ENCODE measurements around the gene PCGF6. TPM values are rescaled to one million over a fixed set of nuclear protein-coding genes. Genes with fewer than 3 reads are reported as not detected.

PCGF6 gene
- total RNA-seq, 4 donors from 2014 or later: 11.7 to 19.1 (median 17.1) TPM

GRCh38 chr10:103350175-103350516 lies 794 bp downstream of the PCGF6 start:
- no peak for ATAC-seq
- Histone ChIP-seq H3K9me3 (no peaks in the 10 kb centered on the region), H3K36me3 (peaks cover 0 to 39% of the 10 kb centered on the region in 2 donors), H3K4me3 (peak overlapping the region; percentile 69 to 88), H3K4me1 (peaks cover 0 to 26% (median 0%) of the 10 kb centered on the region in 3 donors), H3K27me3 (no peaks in the 10 kb centered on the region), H3K27ac (peak overlapping the region; percentile 44 to 88 (median 85))
- TF ChIP-seq POLR2A (IDR thresholded peaks at IDR 0.05): no peak
- TF ChIP-seq CTCF (IDR thresholded peaks at IDR 0.05): no peak
- TF ChIP-seq EP300 (IDR thresholded peaks at IDR 0.05): no peak
- no peak for TF ChIP-seq POLR2AphosphoS5 (IDR thresholded peaks at IDR 0.05)
- 57 to 63% methylated on average over 5 to 9 of the region's 16 CpGs for WGBS, 2 donors (ENCODE audit: low coverage in 1 of 2)

- Histone ChIP-seq H3K4me3 (no peak overlapping the region), H3K27me3 (no peaks in the 10 kb centered on the region), H3K36me3 (peaks cover 0 to 84% of the 10 kb centered on the region in 2 donors), H3K4me1 (no peaks in the 10 kb centered on the region), H3K27ac (no peak overlapping the region), H3K9me3 (no peaks in the 10 kb centered on the region)
- TF ChIP-seq POLR2AphosphoS5 (IDR thresholded peaks at IDR 0.05) (no peak), POLR2A (IDR thresholded peaks at IDR 0.05) (no peak), EP300 (IDR thresholded peaks at IDR 0.05) (no peak), CTCF (IDR thresholded peaks at IDR 0.05) (no peak)
- WGBS, 2 donors (ENCODE audit: low coverage in 1 of 2): 90 to 93% methylated on average over 2 to 4 of the region's 4 CpGs
- ATAC-seq: no peak
These were observed 14.6 kb downstream of the PCGF6 start for GRCh38 chr10:103336370-103336769.

- Histone ChIP-seq H3K27me3 (no peaks in the 10 kb centered on the region), H3K4me1 (no peaks in the 10 kb centered on the region), H3K4me3 (no peak overlapping the region), H3K36me3 (peaks cover 0 to 85% of the 10 kb centered on the region in 2 donors), H3K9me3 (no peaks in the 10 kb centered on the region), H3K27ac (no peak overlapping the region)
- TF ChIP-seq POLR2A (IDR thresholded peaks at IDR 0.05): no peak
- TF ChIP-seq EP300 (IDR thresholded peaks at IDR 0.05): no peak
- TF ChIP-seq CTCF (IDR thresholded peaks at IDR 0.05): no peak
- TF ChIP-seq POLR2AphosphoS5 (IDR thresholded peaks at IDR 0.05): no peak
- ATAC-seq: no peak
These were observed 16.4 kb downstream of the PCGF6 start for GRCh38 chr10:103334567-103334966.

- Histone ChIP-seq H3K4me1 (no peaks in the 10 kb centered on the region), H3K27ac (no peak overlapping the region), H3K27me3 (no peaks in the 10 kb centered on the region), H3K9me3 (no peaks in the 10 kb centered on the region), H3K4me3 (no peak overlapping the region), H3K36me3 (peaks cover 0 to 85% of the 10 kb centered on the region in 2 donors)
- TF ChIP-seq CTCF (IDR thresholded peaks at IDR 0.05) (peak; percentile 25 to 42 (median 40)), POLR2AphosphoS5 (IDR thresholded peaks at IDR 0.05) (no peak)
- WGBS, 2 donors (ENCODE audit: low coverage in 1 of 2): 78 to 79% methylated on average over 2 of the region's 2 CpGs
- ATAC-seq: no peak
These were observed 16.9 kb downstream of the PCGF6 start for GRCh38 chr10:103333934-103334520.

- Histone ChIP-seq H3K9me3 (no peaks in the 10 kb centered on the region), H3K27me3 (no peaks in the 10 kb centered on the region), H3K27ac (no peak overlapping the region), H3K4me1 (no peaks in the 10 kb centered on the region), H3K4me3 (no peak overlapping the region), H3K36me3 (peaks cover 0 to 98% of the 10 kb centered on the region in 2 donors)
- 95 to 96% methylated on average over 2 to 7 of the region's 7 CpGs for WGBS, 2 donors (ENCODE audit: low coverage in 1 of 2)
- TF ChIP-seq POLR2A (IDR thresholded peaks at IDR 0.05): no peak
- no peak for TF ChIP-seq CTCF (IDR thresholded peaks at IDR 0.05)
- no peak for TF ChIP-seq EP300 (IDR thresholded peaks at IDR 0.05)
- TF ChIP-seq POLR2AphosphoS5 (IDR thresholded peaks at IDR 0.05): no peak
- ATAC-seq: no peak
These were observed 23.0 kb downstream of the PCGF6 start for GRCh38 chr10:103327906-103328305.
